M059J (cell line): Measurements from ENCODE around the gene MRPL33. TPM values are rescaled to one million over a fixed set of nuclear protein-coding genes. Genes with fewer than 3 reads are reported as not detected.

Experiments
- DNase-seq: peaks from one replicate; pipeline ENCODE4 v3.0.0-alpha.2; 2012; ENCODE audit warnings: low read depth
- total RNA-seq: library from RNA; depleted of rRNA; stranded (reverse); fragments of >200 nt; shearing (Covaris generic); gene quantifications from 2 replicates; pipeline ENCODE4 v1.2.3, GENCODE V29; 2014; rRNA removed

MRPL33 gene
- 184 and 206 TPM in 2 replicates for total RNA-seq

DNA sequence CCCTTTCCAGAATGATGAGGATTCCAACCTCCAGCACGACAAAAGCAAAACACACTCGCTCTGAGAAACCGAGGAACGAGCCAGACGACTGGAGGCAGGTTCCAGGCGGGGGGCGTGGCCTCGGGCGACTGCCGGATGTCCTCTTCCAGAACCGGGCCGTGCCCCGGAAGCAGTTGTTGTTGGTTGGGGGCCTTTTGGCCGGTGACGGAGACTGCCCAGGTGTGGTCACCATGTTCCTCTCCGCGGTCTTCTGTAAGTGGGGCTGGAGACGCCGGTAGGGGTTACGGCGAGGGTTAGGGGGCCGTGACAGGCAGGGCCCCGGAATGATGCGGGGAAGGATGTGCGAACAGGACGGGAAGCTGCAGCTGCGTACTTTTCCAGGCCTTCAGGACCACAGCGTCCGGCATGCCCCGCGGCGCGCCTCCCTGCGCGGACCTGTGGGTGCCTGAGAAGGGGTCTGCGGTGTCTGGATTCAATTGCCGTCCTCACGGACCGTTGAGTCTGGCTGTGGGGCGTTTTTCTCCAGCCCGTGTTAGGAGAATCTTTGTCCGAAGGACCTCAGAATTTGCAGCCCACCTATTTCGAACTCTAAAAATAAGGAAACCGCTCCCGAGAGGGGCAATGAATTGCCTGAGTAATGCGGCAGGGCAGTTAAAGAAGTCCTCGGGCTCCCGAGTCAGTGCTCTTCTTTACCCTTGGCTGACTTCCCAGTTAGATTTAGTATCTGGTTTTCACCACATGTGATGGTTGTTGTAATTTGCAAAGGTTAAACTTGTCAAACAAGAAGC is at the start of gene MRPL33:
Gene MRPL33 (plus strand): TSS at position 172 of the 788 bp plus-strand sequence. CDS start 59 bp downstream, at position 231.
- peak; percentile 91 for DNase-seq

DNA sequence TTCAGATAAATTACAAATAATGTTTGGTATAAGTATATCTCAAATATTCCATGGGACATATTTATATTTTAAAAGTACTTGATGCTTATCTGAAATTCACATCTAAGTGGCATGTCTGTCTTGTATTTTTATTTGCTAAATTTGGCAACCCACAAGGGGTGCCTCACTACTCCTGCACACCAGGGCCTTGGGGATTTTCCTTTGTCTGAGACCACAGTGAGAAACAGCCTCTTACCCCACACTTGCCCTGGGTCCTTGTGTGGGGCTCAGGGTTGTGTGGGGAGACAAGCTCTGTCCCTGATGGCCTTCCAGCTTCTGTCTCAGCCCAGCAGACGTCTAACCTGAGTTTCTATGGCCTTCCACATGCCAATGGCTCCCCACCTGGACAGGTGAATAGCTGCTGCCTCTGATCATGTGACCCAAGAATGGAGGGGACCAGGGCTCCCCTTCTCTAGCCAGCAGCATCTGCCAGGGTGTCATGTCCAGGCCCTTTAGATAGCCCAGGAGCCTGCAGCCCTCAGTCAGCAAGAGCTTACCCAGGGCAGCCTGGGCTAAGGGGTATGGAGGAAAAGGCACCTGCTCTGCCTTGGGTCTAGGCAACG is 49.5 kb upstream of the MRPL33 start:
- DNase-seq, result peak; percentile 44

- peak; percentile 72 for DNase-seq
Observed at GRCh38 chr2:27723372-27724144, 48.0 kb upstream of the MRPL33 start.

GRCh38 chr2:27724191-27724590 is 47.3 kb upstream of the MRPL33 start:
- DNase-seq, result no peak

DNA sequence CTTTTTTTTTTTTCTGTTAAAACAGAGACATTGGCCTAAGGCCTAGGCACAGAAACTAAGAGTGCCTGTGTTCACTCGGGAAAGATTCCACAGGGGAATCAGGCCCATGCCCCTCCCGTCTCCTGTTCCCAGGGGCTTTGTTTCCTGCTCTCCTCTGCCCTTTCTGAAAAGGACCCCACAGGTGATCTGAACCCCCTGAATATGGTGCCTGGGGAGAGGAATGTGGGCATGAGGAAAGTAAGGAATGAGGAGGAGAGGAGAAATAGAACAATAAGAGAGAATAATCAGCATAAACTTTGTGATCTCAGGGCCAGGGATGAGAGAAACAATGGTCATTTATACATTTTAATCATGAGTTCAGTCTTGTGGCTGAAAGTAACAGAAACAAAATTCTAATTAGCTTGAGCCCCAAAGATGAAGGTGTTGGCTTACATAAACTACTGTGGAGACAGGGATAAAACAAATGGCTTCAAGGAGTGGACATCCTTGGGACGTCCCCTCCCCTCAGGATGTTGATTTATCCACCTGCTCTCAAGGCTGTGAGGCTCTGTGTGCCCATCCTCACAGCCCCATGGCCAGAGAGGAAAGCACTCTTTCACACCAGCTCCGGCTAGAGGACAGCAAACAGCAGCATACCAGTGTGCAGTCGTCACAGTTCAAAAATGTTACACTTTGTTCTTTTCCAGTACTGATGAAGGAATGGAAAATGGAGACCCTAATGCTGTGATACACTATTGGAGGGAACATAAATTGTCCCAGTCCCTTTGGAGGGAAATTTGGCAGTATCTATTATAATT is 46.4 kb upstream of the MRPL33 start:
- no peak for DNase-seq

DNA sequence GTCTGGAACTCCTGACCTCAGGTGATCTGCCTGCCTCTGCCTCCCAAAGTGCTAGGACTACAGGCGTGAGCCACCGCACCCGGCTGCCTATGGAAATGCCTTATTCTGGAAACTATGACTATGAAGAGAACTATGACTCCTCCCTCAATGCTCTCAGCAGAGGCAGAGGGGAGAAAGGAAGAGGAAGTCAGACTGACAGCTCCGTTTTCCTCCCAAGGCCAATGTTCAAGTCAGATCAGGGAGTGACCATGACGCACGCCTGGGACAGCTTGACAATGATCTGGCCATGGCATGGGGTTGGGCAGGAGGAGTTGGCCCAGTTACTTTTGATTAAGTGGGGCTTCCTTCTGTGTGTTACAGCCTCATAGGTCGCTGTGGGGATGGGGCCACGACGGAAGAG is 44.3 kb upstream of the MRPL33 start:
- no peak for DNase-seq

- DNase-seq, result no peak
Observed at GRCh38 chr2:27728081-27728858, 43.2 kb upstream of the MRPL33 start.

GRCh38 chr2:27729198-27729597 is 42.3 kb upstream of the MRPL33 start:
- DNase-seq, result peak; percentile 28

DNA sequence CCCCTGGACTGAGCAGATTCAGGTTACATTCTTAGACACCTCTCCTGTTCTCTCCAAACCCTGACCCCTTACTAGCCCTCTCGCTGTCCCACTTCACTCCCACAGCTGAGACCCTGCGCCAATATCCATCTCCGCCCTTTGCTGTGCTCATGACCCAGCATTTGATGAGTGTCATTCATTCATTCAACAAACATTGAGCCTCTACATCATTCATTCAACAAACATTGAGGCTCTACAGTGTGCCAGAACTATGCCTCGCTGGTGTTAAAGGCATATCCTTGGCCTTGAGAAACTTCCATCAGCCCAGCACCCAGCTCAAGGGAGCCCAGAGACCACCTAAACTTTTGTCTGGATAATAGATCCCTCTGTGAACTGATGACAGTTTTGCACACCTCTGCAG is 41.9 kb upstream of the MRPL33 start:
- DNase-seq, result no peak

DNA sequence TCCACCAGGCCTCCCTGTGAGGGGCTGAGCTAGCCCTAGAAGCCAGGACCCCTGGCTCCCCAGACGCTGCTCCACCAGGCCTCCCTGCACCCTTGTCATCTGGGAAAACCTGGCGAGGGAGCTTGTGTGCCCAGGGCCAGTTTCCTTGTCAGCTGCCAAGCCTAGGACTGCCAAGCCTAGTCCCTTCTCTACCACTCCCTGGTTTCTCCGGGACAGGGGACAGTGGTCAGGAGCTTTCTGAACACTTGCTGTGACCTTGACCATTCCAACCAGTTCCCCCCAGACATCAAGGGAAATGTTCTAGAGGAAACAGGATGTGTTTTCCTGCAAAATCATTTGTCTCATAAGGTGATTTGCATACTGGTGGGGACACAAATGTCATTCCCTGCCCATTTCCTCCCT is 41.3 kb upstream of the MRPL33 start:
- no peak for DNase-seq

- no peak for DNase-seq
Observed at GRCh38 chr2:27730980-27731691, 40.4 kb upstream of the MRPL33 start.

DNA sequence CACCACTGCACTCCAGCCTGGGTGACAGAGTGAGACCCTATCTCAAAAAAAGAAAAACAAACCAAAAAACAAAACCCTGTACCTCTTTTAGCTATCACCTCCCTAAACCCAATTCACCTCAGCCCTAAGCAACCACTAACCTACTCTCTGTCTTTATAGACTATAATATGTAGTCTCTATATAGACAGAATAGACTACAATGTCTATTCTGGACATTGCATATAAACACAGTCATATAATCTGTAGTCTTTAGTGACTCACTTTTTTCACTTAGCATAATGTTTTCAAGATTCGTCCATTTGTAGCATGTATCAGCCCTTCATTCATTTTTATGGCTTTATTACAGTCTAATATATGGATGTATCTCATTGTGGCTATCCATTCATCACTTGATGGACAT is 37.2 kb upstream of the MRPL33 start:
- no peak for DNase-seq

- DNase-seq, result peak; percentile 76
Observed at GRCh38 chr2:27735263-27735904, 36.1 kb upstream of the MRPL33 start.

GRCh38 chr2:27736031-27736889 is 35.3 kb upstream of the MRPL33 start:
- DNase-seq, result peak; percentile 76

DNA sequence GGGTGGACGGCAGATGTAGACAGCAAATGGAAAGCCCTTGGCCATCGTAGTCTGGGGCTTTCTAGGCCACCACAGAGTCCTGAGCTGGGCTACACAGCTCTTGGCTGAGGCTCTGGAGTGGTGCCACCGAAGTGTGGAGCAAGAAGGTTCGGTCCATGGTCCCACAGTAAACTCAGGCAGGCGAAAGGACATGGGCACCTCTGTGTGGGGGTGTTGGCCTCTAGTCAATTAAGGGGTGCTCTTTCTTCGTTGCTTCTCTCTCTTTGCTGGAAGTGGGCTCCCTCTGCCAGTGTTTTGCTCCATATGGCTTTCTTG is 34.7 kb upstream of the MRPL33 start:
- DNase-seq, result no peak

DNA sequence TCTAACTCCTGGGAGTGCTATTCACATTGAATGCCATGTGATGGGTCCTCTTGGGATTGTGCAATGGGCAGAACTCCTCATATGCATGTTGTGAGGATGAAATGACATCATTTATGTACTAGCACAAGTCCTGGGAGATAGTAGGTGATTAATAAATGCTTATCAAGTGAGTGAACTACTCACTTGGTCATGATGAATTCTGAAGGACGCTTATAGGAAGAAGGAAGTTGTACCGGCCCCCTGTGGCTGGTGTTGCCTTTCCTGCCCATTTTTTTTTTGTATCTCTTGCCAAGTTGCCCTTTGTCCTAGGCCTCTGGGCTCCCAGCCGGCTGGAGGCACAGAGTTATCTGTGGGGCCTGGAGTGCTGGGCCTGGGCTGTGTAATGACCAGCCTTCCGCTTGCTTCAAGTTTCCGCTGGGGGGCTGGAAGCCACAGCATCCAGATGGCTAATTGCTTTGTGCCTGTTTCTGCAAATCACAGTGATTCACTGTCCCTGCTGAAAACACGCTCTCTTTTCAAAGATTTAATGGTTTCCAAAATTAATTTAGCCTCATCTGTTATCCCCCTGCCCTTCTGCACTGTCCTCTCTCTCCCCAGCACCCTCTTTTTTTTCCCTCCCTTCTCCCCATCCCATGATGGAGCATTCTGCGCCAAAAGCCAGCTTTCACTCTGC is 33.7 kb upstream of the MRPL33 start:
- peak; percentile 46 for DNase-seq

DNA sequence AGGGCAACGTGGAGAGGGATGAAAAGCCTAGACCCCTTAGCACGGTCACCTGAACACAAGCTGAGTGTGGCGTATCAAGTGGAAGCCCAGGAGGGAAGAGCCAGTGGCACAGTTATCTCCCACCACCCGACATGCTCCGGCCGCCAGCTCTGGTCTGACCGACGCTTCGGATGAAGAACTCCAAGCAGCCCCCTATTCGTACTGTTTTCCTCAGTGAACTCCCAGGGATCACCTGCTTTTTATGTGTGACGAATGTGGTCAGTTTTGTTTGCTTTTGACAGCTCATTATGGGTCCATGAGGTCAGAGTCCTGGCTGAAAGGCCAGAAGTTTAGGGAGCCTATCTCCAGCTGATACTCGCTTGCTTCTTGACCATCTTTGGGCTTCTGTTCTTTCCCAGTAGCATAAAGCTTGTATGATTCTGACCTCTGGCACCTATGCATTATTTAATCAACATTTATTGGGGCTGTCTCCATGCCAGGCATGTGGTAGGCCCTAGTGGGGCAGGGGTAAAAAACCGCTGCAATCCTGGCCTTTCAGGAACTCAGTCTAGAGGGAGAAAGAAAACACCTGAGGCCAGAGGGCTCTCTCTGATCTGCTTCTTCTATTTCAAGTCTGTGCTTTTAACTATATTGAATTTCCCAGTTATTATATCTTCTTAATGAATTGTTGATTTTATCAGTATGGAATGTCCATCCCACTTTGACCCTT is 33.0 kb upstream of the MRPL33 start:
- no peak for DNase-seq

DNA sequence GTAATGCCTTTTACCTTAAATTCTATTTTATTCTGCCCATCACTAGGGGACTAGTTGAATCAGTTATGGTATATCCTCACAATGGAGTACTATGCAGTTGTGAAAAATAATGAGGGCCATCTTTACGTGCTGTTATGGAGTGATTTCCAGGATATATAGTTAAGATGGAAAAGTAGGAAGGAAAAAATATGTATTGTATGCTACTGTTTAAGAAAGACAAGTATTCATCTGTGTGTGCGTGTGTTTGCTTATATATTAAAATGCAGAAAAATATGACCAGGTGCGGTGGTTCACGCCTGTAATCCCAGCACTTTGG is 32.5 kb upstream of the MRPL33 start:
- no peak for DNase-seq
